ENCODE data around the gene SREK1. TPM values are rescaled to one million over a fixed set of nuclear protein-coding genes. Genes with fewer than 3 reads are reported as not detected.

The SREK1 gene
- total RNA-seq, 1 experiment from 2014 or later = 65.6 TPM

DNA sequence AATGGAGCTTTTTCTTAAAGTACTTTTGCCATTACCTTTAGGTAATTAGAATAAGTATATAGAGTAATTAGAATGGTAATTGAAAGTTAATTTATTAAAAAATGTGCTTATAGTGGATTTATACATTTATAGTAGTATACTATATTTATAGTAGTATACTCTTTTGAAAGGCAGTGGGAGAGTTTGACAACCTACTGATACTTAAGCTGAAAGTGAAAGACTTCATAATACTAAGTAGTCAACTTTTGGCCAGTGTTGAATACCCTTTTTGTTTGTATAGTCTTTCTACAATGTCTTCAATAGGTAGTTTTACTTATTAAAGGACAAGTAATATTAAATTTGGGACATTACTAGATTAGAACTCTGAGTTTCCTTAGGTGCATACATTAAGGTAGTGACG lies 12.9 kb downstream of the SREK1 start:
- Histone ChIP-seq H3K36me3 (ENCODE audit: control insufficient read depth in 1 of 2, insufficient read depth in 2 of 2, low read length in 2 of 2) (peaks cover 17 to 20% of the 10 kb centered on the region in 2 experiments; a peak in 3 of 4 replicates), H3K27me3 (ENCODE audit: insufficient read depth, low read length) (no peaks in the 10 kb centered on the region), H3K27ac (ENCODE audit: low read depth, low read length) (no peak overlapping the region), H3K9ac (ENCODE audit: low read length) (no peak overlapping the region), H3K79me2 (ENCODE audit: insufficient read depth, low read length) (peaks cover 99% of the 10 kb centered on the region), H3K4me3 (replicated peaks in 1 of 2; ENCODE audit: low read depth in 1 of 2, low read length in 2 of 2) (no peak overlapping the region), H4K20me1 (ENCODE audit: insufficient read depth) (peaks cover 46% of the 10 kb centered on the region; the same call in 1 of the 2 replicates), H3K4me1 (ENCODE audit: control insufficient read depth in 1 of 2, insufficient read depth in 2 of 2, low read length in 2 of 2) (no peaks in the 10 kb centered on the region), H3K9me2 (ENCODE audit: insufficient read depth) (no peaks in the 10 kb centered on the region), H2AFZ (ENCODE audit: low read depth, low read length, poor library complexity, severe bottlenecking) (no peak overlapping the region), H3K9me3 (ENCODE audit: control insufficient read depth in 1 of 2, insufficient read depth in 1 of 2, low read depth in 1 of 2, low read length in 2 of 2) (no peaks in the 10 kb centered on the region), H3K4me2 (ENCODE audit: low read length) (no peak overlapping the region)
- intact Hi-C loops (cut with micrococcal nuclease) = no loop called here
- BruUV-seq (replicated peaks) = no TSS peak
- ChIA-PET CTCF (no interaction called here), RAD21 (ENCODE audit: low non-redundant PET in 1 of 2, low total read pairs in 2 of 2, uncharacterized antibody in 2 of 2, unreplicated experiment in 2 of 2) (no interaction called here), POLR2A (interaction anchor here (1.4 kb wide), 1 partner anchor 13 kb away, joined by 6 read pairs; the partner anchor contains the start of gene SREK1)
- ATAC-seq = no peak
- no peak for DNase-seq (ENCODE audit: low read depth, low spot score)
- TF ChIP-seq ZFX (IDR thresholded peaks at IDR 0.05) (no peak), YY1 (IDR thresholded peaks at IDR 0.05; ENCODE audit: extremely low read depth, insufficient replicate concordance, low read depth, low read length) (no peak), EZH2phosphoT487 (IDR thresholded peaks at IDR 0.05; ENCODE audit: borderline replicate concordance) (no peak), SIN3A (IDR thresholded peaks at IDR 0.05; ENCODE audit: low read depth) (no peak), SP1 (IDR thresholded peaks at IDR 0.05; ENCODE audit: low read depth) (no peak), FOSL1 (IDR thresholded peaks at IDR 0.05; ENCODE audit: low read depth) (no peak), POLR2A (IDR thresholded peaks at IDR 0.05; ENCODE audit: borderline replicate concordance, extremely low read depth, insufficient read depth, insufficient read length) (no peak), ZNF274 (IDR thresholded peaks at IDR 0.05; ENCODE audit: low read depth, low read length) (no peak), CBX3 (IDR thresholded peaks at IDR 0.05; ENCODE audit: low read depth) (no peak), EGR1 (IDR thresholded peaks at IDR 0.05; ENCODE audit: low read depth) (no peak), TCF7L2 (IDR thresholded peaks at IDR 0.05; ENCODE audit: borderline replicate concordance, extremely low read depth, insufficient read depth, insufficient read length) (no peak)
- TF ChIP-seq, protein P1, sequence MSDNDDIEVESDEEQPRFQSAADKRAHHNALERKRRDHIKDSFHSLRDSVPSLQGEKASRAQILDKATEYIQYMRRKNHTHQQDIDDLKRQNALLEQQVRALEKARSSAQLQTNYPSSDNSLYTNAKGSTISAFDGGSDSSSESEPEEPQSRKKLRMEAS (IDR thresholded peaks at IDR 0.05) = no peak
- TF ChIP-seq, protein P2, sequence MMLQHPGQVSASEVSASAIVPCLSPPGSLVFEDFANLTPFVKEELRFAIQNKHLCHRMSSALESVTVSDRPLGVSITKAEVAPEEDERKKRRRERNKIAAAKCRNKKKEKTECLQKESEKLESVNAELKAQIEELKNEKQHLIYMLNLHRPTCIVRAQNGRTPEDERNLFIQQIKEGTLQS (IDR thresholded peaks at IDR 0.05) = no peak
- TF ChIP-seq, protein P3, sequence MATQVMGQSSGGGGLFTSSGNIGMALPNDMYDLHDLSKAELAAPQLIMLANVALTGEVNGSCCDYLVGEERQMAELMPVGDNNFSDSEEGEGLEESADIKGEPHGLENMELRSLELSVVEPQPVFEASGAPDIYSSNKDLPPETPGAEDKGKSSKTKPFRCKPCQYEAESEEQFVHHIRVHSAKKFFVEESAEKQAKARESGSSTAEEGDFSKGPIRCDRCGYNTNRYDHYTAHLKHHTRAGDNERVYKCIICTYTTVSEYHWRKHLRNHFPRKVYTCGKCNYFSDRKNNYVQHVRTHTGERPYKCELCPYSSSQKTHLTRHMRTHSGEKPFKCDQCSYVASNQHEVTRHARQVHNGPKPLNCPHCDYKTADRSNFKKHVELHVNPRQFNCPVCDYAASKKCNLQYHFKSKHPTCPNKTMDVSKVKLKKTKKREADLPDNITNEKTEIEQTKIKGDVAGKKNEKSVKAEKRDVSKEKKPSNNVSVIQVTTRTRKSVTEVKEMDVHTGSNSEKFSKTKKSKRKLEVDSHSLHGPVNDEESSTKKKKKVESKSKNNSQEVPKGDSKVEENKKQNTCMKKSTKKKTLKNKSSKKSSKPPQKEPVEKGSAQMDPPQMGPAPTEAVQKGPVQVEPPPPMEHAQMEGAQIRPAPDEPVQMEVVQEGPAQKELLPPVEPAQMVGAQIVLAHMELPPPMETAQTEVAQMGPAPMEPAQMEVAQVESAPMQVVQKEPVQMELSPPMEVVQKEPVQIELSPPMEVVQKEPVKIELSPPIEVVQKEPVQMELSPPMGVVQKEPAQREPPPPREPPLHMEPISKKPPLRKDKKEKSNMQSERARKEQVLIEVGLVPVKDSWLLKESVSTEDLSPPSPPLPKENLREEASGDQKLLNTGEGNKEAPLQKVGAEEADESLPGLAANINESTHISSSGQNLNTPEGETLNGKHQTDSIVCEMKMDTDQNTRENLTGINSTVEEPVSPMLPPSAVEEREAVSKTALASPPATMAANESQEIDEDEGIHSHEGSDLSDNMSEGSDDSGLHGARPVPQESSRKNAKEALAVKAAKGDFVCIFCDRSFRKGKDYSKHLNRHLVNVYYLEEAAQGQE (IDR thresholded peaks at IDR 0.05; ENCODE audit: low read depth) = no peak
